SK-N-MC (cell line): ENCODE measurements around the gene HDAC4.

Experiments
- EZH2 ChIP-seq: fragments of 200-600 bp; sonication (generic); IDR thresholded peaks from one replicate; pipeline ENCODE4 v1.6.1; 2017; ENCODE audit warnings: antibody characterized with exemption
- FOXP2 ChIP-seq: optimal IDR thresholded peaks from 2 replicates; pipeline ENCODE3; 2011; ENCODE audit warnings: mild to moderate bottlenecking, moderate library complexity; ENCODE audit not compliant: insufficient read depth; ENCODE audit errors: extremely low read length, control extremely low read depth
- POLR2AphosphoS5 ChIP-seq: IDR thresholded peaks from 2 replicates; pipeline ENCODE4 v1.6.1; 2012; ENCODE audit warnings: mild to moderate bottlenecking, low read depth, low read length, borderline replicate concordance

DNA sequence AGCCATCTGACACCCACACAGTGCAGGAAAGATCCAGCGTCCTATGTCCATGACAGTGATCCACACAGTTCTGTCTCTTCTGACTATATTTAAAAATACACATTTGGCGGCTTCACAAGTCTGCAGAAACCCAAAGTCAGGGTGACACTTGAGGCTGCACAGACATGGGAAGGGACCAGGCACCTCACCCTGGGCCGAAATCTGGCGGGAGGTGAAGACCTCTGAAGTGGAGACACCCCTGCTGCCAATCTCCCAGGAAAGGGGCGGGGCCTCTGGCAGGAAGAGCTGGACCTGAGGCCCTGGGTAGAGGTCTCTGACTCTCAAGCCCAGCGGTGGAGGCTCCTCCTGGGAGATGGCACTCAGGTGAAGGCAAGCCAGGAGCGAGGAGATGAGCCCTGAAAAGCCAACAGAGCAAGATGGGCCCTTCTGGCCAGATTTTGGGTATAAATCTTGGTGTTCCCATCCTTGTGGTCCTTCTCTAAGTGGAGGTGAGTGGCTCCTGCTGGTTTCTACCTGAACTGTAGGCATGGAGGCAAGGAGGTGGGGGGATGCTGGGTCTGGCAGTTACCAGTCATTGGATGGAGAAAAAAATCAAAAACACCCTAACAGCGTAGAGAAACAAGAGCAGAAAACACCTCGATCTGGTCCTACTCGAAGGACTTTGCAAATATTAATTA is 248.4 kb downstream of the HDAC4 start:
- TF ChIP-seq EZH2 (no peak), FOXP2 (no peak), POLR2AphosphoS5 (no peak)
